ENCODE data around the gene RDH12.
A peak's percentile ranks its signal among the peaks of the same experiment; 100 is the strongest.
"Not testable (repeated sequence)": the region's sequence is repeated elsewhere in the genome, so short reads cannot be mapped to it uniquely, and the experiment has no call there.

Gene RDH12

GRCh38 chr14:67704484-67705089, 2.9 kb downstream of the RDH12 start:
- DNase-seq (ENCODE audit: low read depth, low spot score) = peak; percentile 56

DNA sequence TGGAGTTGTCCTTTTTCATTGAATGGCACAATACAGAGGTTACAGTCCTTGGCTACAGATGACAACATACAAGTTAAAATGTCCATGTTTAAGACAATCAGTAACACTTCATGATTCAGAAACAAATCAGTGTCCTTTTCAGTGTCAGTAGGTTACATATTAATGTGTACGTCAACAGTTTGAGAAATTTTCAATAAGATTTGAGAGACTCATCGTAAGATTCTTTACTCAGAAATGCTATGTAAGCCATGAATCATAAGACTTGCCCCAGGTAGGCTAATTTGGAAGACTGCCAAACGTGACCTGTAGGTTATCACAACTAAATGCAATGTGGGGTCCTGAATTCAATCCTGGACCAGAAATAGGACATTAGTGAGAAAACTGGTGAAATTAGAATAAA, 3.5 kb downstream of the RDH12 start:
- no peak for DNase-seq (ENCODE audit: low read depth, low spot score)

GRCh38 chr14:67709346-67709745, 7.7 kb downstream of the RDH12 start:
- not testable (repeated sequence) for DNase-seq (ENCODE audit: low read depth, low spot score)

DNA sequence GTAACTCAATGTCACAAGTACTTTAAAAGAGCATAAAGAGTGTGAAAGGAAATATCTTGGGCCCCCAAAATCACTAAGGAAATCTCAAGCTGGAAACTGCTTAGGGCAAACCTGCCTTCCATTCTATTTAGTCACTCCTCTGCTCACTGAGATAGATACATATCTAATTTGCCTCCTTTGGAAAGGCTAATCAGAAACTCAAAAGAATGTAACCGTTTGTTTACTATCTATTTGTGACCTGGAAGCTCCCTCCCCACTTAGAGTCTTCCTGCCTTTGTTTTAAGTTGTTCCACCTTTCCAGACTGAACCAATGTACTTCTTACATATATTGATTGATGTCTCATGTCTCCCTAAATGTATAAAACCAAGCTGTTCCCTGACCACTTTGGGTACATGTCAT, 8.1 kb downstream of the RDH12 start:
- DNase-seq (ENCODE audit: low read depth, low spot score) = not testable (repeated sequence)

- DNase-seq (ENCODE audit: low read depth, low spot score) = no peak
Observed at GRCh38 chr14:67710209-67710608, 8.5 kb downstream of the RDH12 start.

DNA sequence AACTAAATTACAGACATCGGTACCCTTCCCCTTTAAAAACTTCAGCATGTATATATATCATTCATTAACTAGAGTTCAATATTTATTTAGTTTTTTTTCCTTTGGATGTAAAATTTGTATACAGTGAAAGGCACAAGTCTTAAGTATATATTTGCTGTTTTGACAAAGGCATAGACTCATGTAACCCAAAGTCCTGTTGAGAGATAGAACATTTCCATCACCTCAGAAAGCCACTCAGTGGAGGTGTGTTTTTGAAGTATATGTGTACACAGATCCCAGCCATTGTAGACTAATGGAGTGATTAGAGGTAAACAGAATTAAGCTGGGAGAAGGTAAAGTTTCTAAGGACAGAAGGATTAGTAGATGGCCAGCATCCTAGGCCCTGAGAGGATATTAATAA, 15.4 kb downstream of the RDH12 start:
- no peak for DNase-seq (ENCODE audit: low read depth, low spot score)

DNA sequence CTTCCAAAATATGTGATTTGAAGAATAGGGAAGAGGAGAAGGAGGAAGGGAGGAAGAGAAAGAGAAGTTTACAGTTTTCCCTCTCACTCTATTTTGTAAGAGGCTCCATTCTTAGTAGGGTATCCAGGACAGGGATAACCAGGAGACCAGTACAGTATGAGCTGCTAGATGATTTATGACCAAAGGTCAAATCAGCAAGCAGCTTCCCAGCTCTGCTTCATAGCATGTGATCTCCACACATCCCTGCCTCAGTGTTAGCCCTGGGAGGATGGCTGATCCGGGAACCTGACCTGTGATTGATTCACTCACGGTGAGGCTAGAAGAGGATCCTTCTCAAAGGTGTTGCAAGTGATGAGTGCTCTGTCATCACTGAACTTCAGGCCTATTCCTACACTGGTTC, 16.6 kb downstream of the RDH12 start:
- no peak for DNase-seq (ENCODE audit: low read depth, low spot score)

- DNase-seq (ENCODE audit: low read depth, low spot score) = not testable (repeated sequence)
Observed at GRCh38 chr14:67719385-67719784, 17.7 kb downstream of the RDH12 start.

- DNase-seq (ENCODE audit: low read depth, low spot score) = no peak
Observed at GRCh38 chr14:67719866-67720265, 18.2 kb downstream of the RDH12 start.

DNA sequence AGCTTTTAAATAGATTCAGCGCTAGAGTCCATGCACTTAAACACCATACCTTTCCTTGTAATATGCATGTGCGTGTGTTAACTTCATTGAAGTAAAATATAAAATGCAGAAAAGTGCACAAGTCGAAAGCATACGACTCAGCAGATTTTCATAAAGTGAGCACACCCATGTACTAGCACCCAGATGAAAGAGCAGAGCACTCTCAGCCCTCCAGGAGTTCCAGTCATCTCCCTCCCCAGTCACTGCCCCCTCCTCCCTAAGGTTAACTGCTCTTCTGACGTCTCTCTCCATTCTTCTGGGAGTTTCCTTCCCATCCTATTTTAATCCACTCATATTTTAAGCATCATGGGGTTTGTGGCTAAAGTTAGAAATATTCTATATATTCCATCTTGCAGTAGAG, 20.2 kb downstream of the RDH12 start:
- DNase-seq (ENCODE audit: low read depth, low spot score) = no peak

DNA sequence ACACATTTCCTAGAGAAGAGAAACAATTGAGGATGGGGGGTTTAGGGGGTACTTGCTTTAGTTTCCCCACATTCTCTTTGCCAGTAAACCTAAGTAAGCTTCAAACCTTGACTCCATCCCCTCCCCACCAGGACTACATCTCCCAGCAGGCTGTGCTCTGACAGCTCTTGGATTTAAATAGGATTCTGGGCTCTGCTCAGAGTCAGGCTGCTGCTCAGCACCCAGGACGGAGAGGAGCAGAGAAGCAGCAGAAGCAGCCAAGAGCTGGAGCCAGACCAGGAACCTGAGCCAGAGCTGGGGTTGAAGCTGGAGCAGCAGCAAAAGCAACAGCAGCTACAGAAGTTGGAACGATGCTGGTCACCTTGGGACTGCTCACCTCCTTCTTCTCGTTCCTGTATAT, 20.6 kb downstream of the RDH12 start:
- peak; percentile 55 for DNase-seq (ENCODE audit: low read depth, low spot score)

DNA sequence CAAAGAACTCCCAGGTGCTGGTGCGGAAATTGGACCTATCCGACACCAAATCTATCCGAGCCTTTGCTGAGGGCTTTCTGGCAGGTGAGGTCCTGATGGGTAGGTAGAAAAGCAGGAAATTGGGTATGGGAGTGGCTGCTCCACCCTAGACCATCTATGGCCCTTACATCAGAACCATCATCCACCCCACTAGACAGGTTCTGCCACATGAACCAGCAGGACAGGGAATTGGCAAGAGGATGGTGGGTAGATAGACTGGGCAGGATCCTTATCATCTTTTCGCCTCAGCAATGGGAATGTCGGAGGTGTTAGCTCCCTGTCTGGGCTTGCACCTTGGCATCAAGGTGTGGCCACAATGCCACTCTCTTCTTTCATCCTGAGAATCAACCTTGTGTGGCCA, 23.5 kb downstream of the RDH12 start:
- DNase-seq (ENCODE audit: low read depth, low spot score) = no peak

DNA sequence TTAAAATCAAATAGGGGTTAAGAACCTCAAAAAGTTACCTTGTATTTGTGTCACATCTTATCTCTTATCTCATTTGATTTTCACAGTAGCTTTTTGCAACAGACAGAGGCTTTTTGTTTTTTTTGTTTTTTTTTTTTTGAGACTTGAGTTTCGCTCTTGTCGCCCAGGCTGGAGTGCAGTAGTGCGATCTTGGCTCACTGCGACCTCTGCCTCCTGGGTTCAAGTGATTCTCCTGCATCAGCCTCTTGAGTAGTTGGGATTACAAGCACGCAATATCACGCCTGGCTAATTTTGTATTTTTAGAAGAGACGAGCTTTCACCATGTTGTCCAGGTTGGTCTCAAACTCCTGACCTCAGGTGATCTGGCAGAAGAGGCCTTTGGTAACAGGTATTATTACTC, 25.7 kb downstream of the RDH12 start:
- DNase-seq (ENCODE audit: low read depth, low spot score) = no peak

DNA sequence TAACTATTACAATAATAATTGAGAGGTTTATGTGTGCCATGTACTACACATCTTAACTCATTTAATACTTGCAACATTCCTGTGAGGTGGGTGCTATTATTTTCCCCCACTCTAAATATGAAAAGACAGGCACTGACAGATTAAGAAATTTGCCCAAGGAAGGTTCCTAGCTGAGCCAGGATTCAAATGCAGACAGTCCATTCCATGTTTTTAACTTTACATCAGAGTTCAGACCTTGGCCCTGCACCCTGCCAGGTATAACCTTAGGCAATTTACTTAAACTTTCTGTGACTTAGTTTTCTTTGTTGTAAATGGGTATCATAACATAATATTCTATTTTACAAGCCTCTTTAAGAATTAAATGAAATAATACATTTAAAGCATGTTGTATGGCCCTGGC, 26.6 kb downstream of the RDH12 start:
- no peak for DNase-seq (ENCODE audit: low read depth, low spot score)

DNA sequence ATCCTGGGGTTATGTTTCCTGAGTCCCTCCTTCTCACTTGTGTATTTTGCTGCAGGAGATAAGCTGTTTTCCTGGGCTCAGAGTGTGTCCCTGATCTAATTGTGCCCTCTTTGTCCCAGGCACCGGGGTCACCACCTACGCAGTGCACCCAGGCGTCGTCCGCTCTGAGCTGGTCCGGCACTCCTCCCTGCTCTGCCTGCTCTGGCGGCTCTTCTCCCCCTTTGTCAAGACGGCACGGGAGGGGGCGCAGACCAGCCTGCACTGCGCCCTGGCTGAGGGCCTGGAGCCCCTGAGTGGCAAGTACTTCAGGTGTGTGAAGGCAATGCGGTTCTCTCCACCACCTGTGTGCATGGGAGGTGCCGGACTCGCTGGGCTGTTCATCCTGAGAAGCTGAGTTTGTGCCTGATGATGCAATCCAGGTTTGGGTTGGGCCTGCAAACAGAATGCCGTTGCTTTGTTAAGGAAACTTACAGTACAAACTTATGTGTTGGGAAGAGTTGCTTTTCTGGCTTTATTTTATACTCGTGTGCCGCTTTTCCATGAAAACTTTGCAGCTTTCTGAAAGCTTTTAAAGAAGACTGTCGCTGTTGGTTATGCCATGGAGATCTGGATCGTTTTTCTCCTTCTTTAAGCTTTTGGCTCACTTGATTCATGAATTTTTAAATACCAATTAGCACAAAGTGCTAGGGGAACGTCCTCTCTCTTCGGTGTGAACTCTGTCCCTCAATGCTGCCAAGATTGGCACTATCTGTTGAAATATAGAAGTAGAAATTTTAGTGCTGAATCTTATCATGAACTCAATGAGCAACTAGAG, 27.6 kb downstream of the RDH12 start:
- peak; percentile 70 for DNase-seq (ENCODE audit: low read depth, low spot score)

- peak; percentile 28 for DNase-seq (ENCODE audit: low read depth, low spot score)
Observed at GRCh38 chr14:67733616-67734015, 31.9 kb downstream of the RDH12 start.

GRCh38 chr14:67734675-67735074, 33.0 kb downstream of the RDH12 start:
- no peak for DNase-seq (ENCODE audit: low read depth, low spot score)

DNA sequence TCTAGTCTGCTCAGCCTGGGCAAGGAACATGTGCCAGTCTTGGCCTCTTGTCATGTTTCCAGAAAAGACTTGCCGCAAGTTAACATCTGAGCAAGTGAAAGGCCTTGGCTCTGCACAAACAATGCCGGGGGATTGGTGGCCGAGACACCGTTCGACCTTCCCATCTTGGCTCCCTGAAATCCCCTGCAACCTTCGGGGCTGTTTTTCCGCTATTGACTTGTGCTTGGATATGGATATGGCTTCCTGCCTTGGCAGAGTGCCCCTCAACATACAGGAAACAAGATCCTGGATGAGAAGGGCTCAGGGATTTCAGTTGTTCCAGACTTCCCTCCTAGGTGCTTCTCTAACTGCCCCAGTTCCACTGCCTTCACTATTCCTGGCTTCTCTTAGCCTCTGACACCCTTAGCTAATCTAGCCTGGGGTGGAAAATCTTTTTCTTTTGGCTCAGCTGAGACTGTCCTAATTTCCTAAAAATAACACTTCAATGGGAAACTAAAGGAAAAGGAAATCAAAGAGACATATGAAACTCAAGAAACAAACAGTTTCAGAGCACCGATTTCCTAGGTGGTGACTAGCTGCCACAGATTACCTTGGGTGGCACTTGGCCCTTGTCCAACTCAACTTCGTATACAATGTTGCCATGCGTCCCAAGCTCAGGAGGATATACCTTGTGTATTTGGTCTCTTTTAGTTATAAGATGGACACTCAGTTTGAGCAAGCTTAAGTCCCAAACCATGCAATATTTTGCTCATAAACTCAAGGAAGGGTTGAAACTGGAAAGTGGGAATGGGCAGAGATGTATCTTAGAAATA, 33.9 kb downstream of the RDH12 start:
- no peak for DNase-seq (ENCODE audit: low read depth, low spot score)

DNA sequence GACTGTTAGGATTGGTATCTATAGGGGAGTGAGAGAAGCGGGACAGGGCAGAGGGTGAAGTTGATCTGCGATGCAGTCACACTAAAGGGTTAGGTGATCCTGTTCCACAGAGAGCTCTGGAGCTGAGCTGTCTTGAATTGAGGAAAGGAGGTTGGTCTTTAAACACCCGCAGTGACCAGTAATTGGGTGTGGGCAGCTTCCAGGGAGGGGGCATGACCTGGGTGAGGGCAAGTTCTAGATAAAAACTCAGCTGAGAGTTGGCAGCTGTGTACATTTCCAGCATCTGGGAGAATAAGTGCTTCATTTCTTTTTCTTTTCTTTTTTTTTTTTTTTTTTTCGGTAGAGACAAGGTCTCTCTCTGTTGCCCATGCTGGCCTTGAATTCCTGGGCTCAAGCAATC, 35.1 kb downstream of the RDH12 start:
- no peak for DNase-seq (ENCODE audit: low read depth, low spot score)

DNA sequence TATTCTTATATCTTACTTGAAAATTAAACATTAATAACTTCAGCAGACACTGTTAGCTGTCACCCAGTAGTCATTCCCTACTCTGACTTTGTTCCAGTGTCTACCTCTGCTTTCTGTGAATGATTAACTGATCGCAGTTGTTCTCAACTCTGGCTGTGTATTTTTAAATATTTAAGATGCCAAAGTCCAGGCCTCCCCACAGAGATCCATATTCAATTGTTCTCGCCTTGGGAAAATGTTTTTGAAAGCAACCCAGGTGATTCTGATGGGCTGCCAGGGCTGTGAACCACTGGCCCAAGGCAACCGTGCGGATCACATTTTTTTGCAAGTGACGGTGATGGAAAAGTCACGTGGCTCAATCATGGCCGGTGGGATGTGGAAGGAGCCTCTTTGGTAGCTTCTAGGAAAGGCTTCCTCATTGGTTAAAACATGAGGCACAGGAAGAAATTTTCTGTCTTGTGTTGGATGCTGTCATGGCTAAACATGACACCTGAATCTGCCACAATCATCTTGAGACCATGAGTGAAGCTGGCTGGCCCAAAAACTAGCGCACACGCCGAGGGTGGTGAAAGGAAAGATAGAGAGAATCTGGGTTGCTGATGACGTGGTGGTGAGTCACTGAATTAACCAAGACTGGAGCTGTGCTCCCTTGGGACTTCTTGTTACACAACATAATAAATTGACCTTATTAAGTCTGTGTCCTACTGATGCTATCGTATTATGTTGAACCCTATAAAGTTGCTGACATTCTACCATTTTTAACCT, 37.2 kb downstream of the RDH12 start:
- peak; percentile 14 for DNase-seq (ENCODE audit: low read depth, low spot score)

DNA sequence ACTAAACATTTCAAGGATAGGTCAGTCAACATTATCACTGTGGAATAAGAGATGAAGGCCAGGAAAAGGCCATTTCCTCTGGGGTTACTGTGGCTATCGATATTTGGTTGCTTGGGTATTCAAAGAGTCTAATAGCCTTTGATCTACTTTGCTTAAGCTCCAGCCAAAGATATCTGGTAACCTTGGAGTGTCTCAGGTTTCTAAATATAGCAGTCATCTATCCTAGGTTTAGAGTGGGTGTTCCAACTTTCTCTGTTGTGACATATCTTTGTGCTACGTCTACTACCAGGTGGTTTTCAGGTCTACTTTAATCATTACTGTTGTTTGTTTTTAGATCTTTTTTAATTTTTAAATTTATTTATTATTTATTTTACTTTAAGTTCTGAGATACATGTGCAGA, 42.4 kb downstream of the RDH12 start:
- no peak for DNase-seq (ENCODE audit: low read depth, low spot score)

DNA sequence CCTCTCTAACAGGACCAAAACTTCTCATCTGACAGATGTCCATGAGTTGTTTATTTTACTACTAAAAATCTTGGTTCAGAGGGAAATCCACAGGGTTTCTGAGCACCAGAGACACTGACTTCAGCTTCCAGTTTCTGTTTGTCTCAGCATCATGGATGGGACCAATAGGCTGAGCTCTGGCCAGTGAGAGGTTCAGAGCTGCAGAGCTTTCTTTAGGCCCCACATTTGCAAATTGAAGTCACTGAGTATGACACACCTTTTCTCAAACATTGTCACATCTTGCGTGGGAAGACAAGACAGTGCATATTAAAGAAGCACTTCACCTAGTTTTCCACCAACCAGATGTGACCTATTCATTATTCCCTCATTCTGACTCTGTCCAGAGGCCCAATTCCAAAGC, 45.2 kb downstream of the RDH12 start:
- DNase-seq (ENCODE audit: low read depth, low spot score) = no peak
